MM.1S (cell line): ENCODE data around the gene ACAD9.

ENCODE experiments used
- CTCF ChIP-seq: fragments of 300-600 bp; sonication (generic); IDR thresholded peaks from 2 replicates; pipeline ENCODE4 v1.5.1; 2016; ENCODE audit warnings: antibody characterized with exemption, low read length, mixed read lengths
- EZH2 ChIP-seq: fragments of 300-600 bp; sonication (generic); optimal IDR thresholded peaks from 2 replicates; pipeline ENCODE3; 2017; ENCODE audit warnings: low read depth, mild to moderate bottlenecking, antibody characterized with exemption, low read length, mixed read lengths

GRCh38 chr3:128902426-128902825 lies 23.0 kb downstream of the ACAD9 start:
- TF ChIP-seq CTCF = no peak
- no peak for TF ChIP-seq EZH2
